Measurements from ENCODE around the gene APLP2. TPM values are rescaled to one million over a fixed set of nuclear protein-coding genes. Genes with fewer than 3 reads are reported as not detected.

APLP2 gene
- total and polyA plus RNA-seq, 2 of the 13 experiments (the other 11 are each of a cell fraction or from before 2014, with no cell fraction given): 315 to 594 TPM

GRCh38 chr11:130131961-130132850 lies 62.5 kb downstream of the APLP2 start (continued):
- TF ChIP-seq ZNF512B (CRISPR knock-in tag; IDR thresholded peaks at IDR 0.05; ENCODE audit: borderline replicate concordance): no peak
- TF ChIP-seq RBM39 (IDR thresholded peaks at IDR 0.05; ENCODE audit: low read depth, low read length, poor library complexity, severe bottlenecking): no peak
- peak; percentile 86 for TF ChIP-seq SMC3 (IDR thresholded peaks at IDR 0.05; ENCODE audit: low read length)
- TF ChIP-seq AGO2 (optimal IDR thresholded peaks at IDR 0.05; ENCODE audit: low read depth, low read length): no peak
- peak; percentile 62; the same call in 1 of the 2 replicates for TF ChIP-seq NFE2 (CRISPR knock-in tag; IDR thresholded peaks at IDR 0.05)
- TF ChIP-seq PCBP2 (optimal IDR thresholded peaks at IDR 0.05; ENCODE audit: low read depth, low read length, poor library complexity, severe bottlenecking): no peak
- TF ChIP-seq NFE2L2 (IDR thresholded peaks at IDR 0.05; ENCODE audit: low read length): peak; percentile 55; the same call in 1 of the 2 replicates
- no peak for TF ChIP-seq REXO4 (CRISPR knock-in tag; IDR thresholded peaks at IDR 0.05; ENCODE audit: borderline replicate concordance)
- TF ChIP-seq ZNF441 (CRISPR knock-in tag; IDR thresholded peaks at IDR 0.05; ENCODE audit: borderline replicate concordance): no peak
- TF ChIP-seq ATF6 (CRISPR knock-in tag; conservative IDR thresholded peaks at IDR 0.05): no peak
- TF ChIP-seq STAG1 (CRISPR knock-in tag; IDR thresholded peaks at IDR 0.05): peak; percentile 87
- no peak for TF ChIP-seq GTF2F1 (IDR thresholded peaks at IDR 0.05; ENCODE audit: low read length)
- TF ChIP-seq MBD4 (IDR thresholded peaks at IDR 0.05; ENCODE audit: borderline replicate concordance, low read length): no peak
- no peak for TF ChIP-seq RNF2 (conservative IDR thresholded peaks at IDR 0.05; ENCODE audit: low read depth)
- TF ChIP-seq ZNF570 (CRISPR knock-in tag; IDR thresholded peaks at IDR 0.05; ENCODE audit: borderline replicate concordance): no peak
- no peak for TF ChIP-seq ZNF616 (CRISPR knock-in tag; IDR thresholded peaks at IDR 0.05; ENCODE audit: low read depth)
- TF ChIP-seq MIXL1 (CRISPR knock-in tag; IDR thresholded peaks at IDR 0.05): peak; percentile 90
- no peak for TF ChIP-seq NR2F2 (IDR thresholded peaks at IDR 0.05; ENCODE audit: borderline replicate concordance, low read depth)
- peak; percentile 36; the same call in 1 of the 2 replicates for TF ChIP-seq ZBTB33 (CRISPR knock-in tag; IDR thresholded peaks at IDR 0.05)
- TF ChIP-seq ZNF772 (CRISPR knock-in tag; IDR thresholded peaks at IDR 0.05): no peak
- no peak for TF ChIP-seq IKZF4 (CRISPR knock-in tag; IDR thresholded peaks at IDR 0.05; ENCODE audit: borderline replicate concordance, low read depth, not compliant biosample characterization)
- TF ChIP-seq SAP130 (CRISPR knock-in tag; IDR thresholded peaks at IDR 0.05; ENCODE audit: low read depth): peak; percentile 19; the same call in 1 of the 2 replicates
- TF ChIP-seq RORA (CRISPR knock-in tag; IDR thresholded peaks at IDR 0.05): no peak
- no peak for TF ChIP-seq NAIF1 (CRISPR knock-in tag; IDR thresholded peaks at IDR 0.05; ENCODE audit: borderline replicate concordance)

All from HepG2 (cell line).